OCI-LY1 (cell line): Measurements from ENCODE around the gene RNF224.

Source experiments
- H2AFZ ChIP-seq: fragments of 200-600 bp; sonication (generic), shearing (Covaris generic); 2 replicates; pipeline ENCODE4 v1.6.0; 2014; ENCODE audit warnings: antibody characterized with exemption, mild to moderate bottlenecking, low read length
- H3F3A ChIP-seq: fragments of 200-600 bp; sonication (generic), shearing (Covaris generic); 2 replicates; pipeline ENCODE4 v1.6.0; 2014; ENCODE audit warnings: mild to moderate bottlenecking, antibody characterized with exemption, low read length, moderate library complexity; ENCODE audit not compliant: insufficient read depth
- H3K27ac ChIP-seq: fragments of 200-600 bp; sonication (generic); 2 replicates; pipeline ENCODE4 v1.5.1; 2014; ENCODE audit warnings: low read length, mixed run types, mild to moderate bottlenecking, low read depth; ENCODE audit not compliant: poor library complexity, severe bottlenecking
- H3K27me3 ChIP-seq: fragments of 200-600 bp; sonication (generic); 2 replicates; pipeline ENCODE4 v1.6.0; 2014; ENCODE audit warnings: antibody characterized with exemption, mild to moderate bottlenecking, low read length, moderate library complexity; ENCODE audit not compliant: insufficient read depth
- H3K36me3 ChIP-seq: fragments of 200-600 bp; sonication (generic); 2 replicates; pipeline ENCODE4 v1.6.1; 2014; ENCODE audit warnings: mild to moderate bottlenecking, antibody characterized with exemption, low read length, moderate library complexity, mixed read lengths; ENCODE audit not compliant: insufficient read depth
- H3K4me1 ChIP-seq: fragments of 200-600 bp; sonication (generic); 2 replicates; pipeline ENCODE4 v1.5.1; 2014; ENCODE audit warnings: mild to moderate bottlenecking, low read length, moderate library complexity; ENCODE audit not compliant: insufficient read depth, severe bottlenecking
- H3K4me2 ChIP-seq: fragments of 200-600 bp; sonication (generic), shearing (Covaris generic); 2 replicates; pipeline ENCODE4 v1.6.1; 2014; ENCODE audit warnings: low read length
- H3K4me3 ChIP-seq: fragments of 200-600 bp; sonication (generic); 2 replicates; pipeline ENCODE4 v1.5.1; 2014; ENCODE audit warnings: low read length, low read depth, mild to moderate bottlenecking, mixed read lengths; ENCODE audit not compliant: poor library complexity, severe bottlenecking
- H3K79me2 ChIP-seq: fragments of 200-600 bp; shearing (Covaris generic); 2 replicates; pipeline ENCODE4 v1.6.1; 2016; ENCODE audit warnings: mixed run types, low read length, mixed read lengths; ENCODE audit not compliant: insufficient read depth
- H3K9ac ChIP-seq: fragments of 200-600 bp; sonication (generic), shearing (Covaris generic); 2 replicates; pipeline ENCODE4 v1.6.1; 2014; ENCODE audit warnings: mild to moderate bottlenecking, low read length, mixed read lengths
- H3K9me2 ChIP-seq: fragments of 200-600 bp; sonication (generic), shearing (Covaris generic); 2 replicates; pipeline ENCODE4 v1.6.1; 2014; ENCODE audit warnings: low read depth, mild to moderate bottlenecking, low read length, mixed read lengths
- H3K9me3 ChIP-seq: fragments of 200-600 bp; shearing (Covaris generic); 2 replicates; pipeline ENCODE4 v1.6.1; 2014; ENCODE audit warnings: low read length, mixed read lengths
- H4K20me1 ChIP-seq: fragments of 200-600 bp; sonication (generic), shearing (Covaris generic); 2 replicates; pipeline ENCODE4 v1.6.0; 2016; ENCODE audit warnings: mild to moderate bottlenecking, low read length; ENCODE audit not compliant: insufficient read depth
- EZH2 ChIP-seq: fragments of 200-600 bp; sonication (generic), shearing (Covaris generic); IDR thresholded peaks from 2 replicates; pipeline ENCODE4 v1.8.0; 2017; ENCODE audit warnings: borderline replicate concordance, mixed run types, mild to moderate bottlenecking, antibody characterized with exemption, low read length, moderate library complexity, mixed read lengths
- TF ChIP-seq, protein P1 (sequence below): fragments of 200-600 bp; sonication (generic), shearing (Covaris generic); IDR thresholded peaks from 2 replicates; pipeline ENCODE4 v1.5.1; 2017; ENCODE audit warnings: mild to moderate bottlenecking, antibody characterized with exemption, low read length, moderate library complexity, mixed read lengths

Gene RNF224

DNA sequence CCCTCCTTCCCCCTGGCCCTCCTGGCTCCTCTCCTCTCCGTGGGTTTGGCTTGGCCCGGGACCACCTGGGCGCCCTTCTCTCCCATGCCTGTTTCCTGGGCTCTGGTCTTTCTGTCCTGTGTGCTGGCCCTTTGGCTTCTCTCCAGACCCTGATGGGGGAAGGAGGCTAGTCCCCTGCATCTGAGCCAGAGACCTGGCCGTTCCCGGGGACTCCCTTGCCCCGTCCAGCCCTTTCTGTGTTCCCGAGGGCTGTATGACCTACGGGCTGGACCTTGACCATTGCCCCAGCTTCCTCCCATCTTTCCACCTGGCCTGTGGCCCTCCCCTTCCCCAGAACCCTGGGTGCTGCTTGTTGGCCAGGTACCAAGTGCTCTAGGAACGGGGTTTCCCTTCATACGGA is 36.2 kb downstream of the RNF224 start:
- H4K20me1 ChIP-seq, result no peaks in the 10 kb centered on the region
- no peak overlapping the region for H3K9ac ChIP-seq

DNA sequence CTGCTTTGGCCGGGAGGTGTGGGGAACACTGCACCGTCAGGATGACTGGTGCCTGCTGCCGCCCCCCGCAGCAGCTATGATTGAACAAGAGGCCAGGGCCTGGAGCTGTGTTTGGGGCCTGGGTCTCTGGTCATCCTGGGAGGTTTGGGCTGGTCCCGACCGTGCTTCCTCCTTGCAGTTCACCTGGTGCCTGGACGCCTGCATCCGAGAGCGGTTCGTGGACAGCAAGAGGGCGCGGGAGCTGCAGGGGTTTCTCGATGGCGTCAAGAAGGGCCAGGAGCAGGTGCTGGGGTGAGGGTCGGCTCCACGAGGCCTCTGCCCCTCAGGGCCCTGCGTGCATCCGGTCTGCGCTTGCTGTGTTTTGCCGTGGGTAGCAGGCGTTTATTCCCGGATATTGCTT is 36.8 kb downstream of the RNF224 start:
- no peak for TF ChIP-seq EZH2
- TF ChIP-seq, protein P1, sequence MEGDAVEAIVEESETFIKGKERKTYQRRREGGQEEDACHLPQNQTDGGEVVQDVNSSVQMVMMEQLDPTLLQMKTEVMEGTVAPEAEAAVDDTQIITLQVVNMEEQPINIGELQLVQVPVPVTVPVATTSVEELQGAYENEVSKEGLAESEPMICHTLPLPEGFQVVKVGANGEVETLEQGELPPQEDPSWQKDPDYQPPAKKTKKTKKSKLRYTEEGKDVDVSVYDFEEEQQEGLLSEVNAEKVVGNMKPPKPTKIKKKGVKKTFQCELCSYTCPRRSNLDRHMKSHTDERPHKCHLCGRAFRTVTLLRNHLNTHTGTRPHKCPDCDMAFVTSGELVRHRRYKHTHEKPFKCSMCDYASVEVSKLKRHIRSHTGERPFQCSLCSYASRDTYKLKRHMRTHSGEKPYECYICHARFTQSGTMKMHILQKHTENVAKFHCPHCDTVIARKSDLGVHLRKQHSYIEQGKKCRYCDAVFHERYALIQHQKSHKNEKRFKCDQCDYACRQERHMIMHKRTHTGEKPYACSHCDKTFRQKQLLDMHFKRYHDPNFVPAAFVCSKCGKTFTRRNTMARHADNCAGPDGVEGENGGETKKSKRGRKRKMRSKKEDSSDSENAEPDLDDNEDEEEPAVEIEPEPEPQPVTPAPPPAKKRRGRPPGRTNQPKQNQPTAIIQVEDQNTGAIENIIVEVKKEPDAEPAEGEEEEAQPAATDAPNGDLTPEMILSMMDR, result no peak
- Histone ChIP-seq H3K9me2 (no peaks in the 10 kb centered on the region), H3K79me2 (no peaks in the 10 kb centered on the region), H4K20me1 (no peaks in the 10 kb centered on the region), H3K36me3 (peaks cover 36% of the 10 kb centered on the region), H3K4me3 (no peak overlapping the region), H2AFZ (no peak overlapping the region), H3F3A (no peaks in the 10 kb centered on the region), H3K4me1 (peaks cover 25% of the 10 kb centered on the region), H3K9me3 (no peaks in the 10 kb centered on the region), H3K4me2 (no peak overlapping the region), H3K27me3 (no peaks in the 10 kb centered on the region), H3K9ac (no peak overlapping the region), H3K27ac (no peak overlapping the region)

More for the DNA sequence above, 36.2 kb downstream of the RNF224 start:
- Histone ChIP-seq H2AFZ (no peak overlapping the region), H3K4me3 (no peak overlapping the region), H3K27ac (no peak overlapping the region), H3K79me2 (no peaks in the 10 kb centered on the region), H3K36me3 (peaks cover 36% of the 10 kb centered on the region), H3K9me2 (no peaks in the 10 kb centered on the region), H3K4me2 (no peak overlapping the region), H3K27me3 (no peaks in the 10 kb centered on the region), H3K9me3 (no peaks in the 10 kb centered on the region), H3F3A (no peaks in the 10 kb centered on the region), H3K4me1 (peaks cover 20% of the 10 kb centered on the region)
- no peak for TF ChIP-seq EZH2
- TF ChIP-seq, protein P1, result no peak

DNA sequence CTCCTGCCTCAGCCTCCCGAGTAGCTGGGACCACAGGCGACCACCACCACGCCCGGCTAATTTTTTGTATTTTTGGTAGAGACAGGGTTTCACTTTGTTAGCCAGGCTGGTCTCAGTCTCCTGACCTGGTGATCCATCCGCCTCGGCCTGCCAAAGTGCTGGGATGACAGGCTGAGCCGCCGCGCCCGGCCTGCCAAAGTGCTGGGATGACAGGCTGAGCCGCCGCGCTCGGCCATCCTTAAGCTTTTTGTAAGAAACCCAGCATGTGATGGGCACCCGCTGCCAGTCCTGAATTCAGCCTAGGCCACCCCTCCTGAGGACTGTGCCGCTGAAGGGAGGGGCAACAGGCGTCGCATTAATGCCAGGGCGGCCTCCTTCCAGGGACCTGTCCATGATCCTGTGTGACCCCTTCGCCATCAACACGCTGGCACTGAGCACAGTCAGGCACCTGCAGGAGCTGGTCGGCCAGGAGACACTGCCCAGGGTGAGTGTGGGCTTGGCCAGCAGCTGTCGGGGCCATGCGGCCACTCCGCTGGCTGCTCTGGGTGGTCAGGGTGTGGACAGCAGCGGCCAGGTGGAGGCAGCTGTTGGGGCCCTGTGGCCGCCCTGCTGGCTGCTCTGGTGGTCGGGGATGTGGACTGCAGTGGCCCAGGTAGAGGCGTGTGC is 38.3 kb downstream of the RNF224 start:
- H3K4me3 ChIP-seq, result no peak overlapping the region
- no peak overlapping the region for H3K9ac ChIP-seq
- no peaks in the 10 kb centered on the region for H3K27me3 ChIP-seq
- no peaks in the 10 kb centered on the region for H3K9me3 ChIP-seq
- no peaks in the 10 kb centered on the region for H3K9me2 ChIP-seq
- H3F3A ChIP-seq, result no peaks in the 10 kb centered on the region
- H3K4me1 ChIP-seq, result peaks cover 34% of the 10 kb centered on the region
- H3K36me3 ChIP-seq, result peaks cover 37% of the 10 kb centered on the region
- no peaks in the 10 kb centered on the region for H3K79me2 ChIP-seq
- TF ChIP-seq, protein P1, result no peak
- TF ChIP-seq EZH2, result no peak
- H3K4me2 ChIP-seq, result no peak overlapping the region
- H3K27ac ChIP-seq, result no peak overlapping the region
- no peaks in the 10 kb centered on the region for H4K20me1 ChIP-seq
- no peak overlapping the region for H2AFZ ChIP-seq
